HUDEP-2 (cell line): Measurements from ENCODE around the gene ADAM10.

ENCODE experiments used
- DNase-seq, 76 experiments: peaks; one replicate each; lab custom pipeline; 2025; ENCODE audit not compliant: unreplicated experiment in 76 of 76; lab: John Stamatoyannopoulos, UW

Gene ADAM10

GRCh38 chr15:58587486-58587885 lies 162.0 kb downstream of the ADAM10 start:
- DNase-seq: no peak

- no peak for DNase-seq
These were observed 163.6 kb downstream of the ADAM10 start for GRCh38 chr15:58585693-58586443.

- DNase-seq: peak in 1 of 76 experiments; percentile 4
These were observed 164.6 kb downstream of the ADAM10 start for GRCh38 chr15:58584789-58585461.

GRCh38 chr15:58583171-58583908 lies 166.2 kb downstream of the ADAM10 start:
- no peak for DNase-seq

GRCh38 chr15:58582160-58582559 lies 167.3 kb downstream of the ADAM10 start:
- DNase-seq: no peak

- no peak for DNase-seq
These were observed 172.8 kb downstream of the ADAM10 start for GRCh38 chr15:58576657-58577056.

GRCh38 chr15:58575045-58575786 lies 174.3 kb downstream of the ADAM10 start:
- no peak for DNase-seq

- no peak for DNase-seq
These were observed 174.9 kb downstream of the ADAM10 start for GRCh38 chr15:58574631-58575030.

GRCh38 chr15:58573270-58573669 lies 176.2 kb downstream of the ADAM10 start:
- DNase-seq: no peak

- DNase-seq: no peak
These were observed 177.0 kb downstream of the ADAM10 start for GRCh38 chr15:58572521-58572920.

- DNase-seq: no peak
These were observed 178.0 kb downstream of the ADAM10 start for GRCh38 chr15:58571491-58571890.

- no peak for DNase-seq
These were observed 180.1 kb downstream of the ADAM10 start for GRCh38 chr15:58569455-58569854.

GRCh38 chr15:58568157-58568571 lies 181.3 kb downstream of the ADAM10 start:
- DNase-seq: peak in 20 of 76 experiments; percentile 3 to 52 (median 28)

- no peak for DNase-seq
These were observed 183.5 kb downstream of the ADAM10 start for GRCh38 chr15:58566029-58566428.

GRCh38 chr15:58565619-58566018 lies 183.9 kb downstream of the ADAM10 start:
- no peak for DNase-seq

GRCh38 chr15:58564981-58565380 lies 184.5 kb downstream of the ADAM10 start:
- DNase-seq: no peak

GRCh38 chr15:58562135-58562534 lies 187.4 kb downstream of the ADAM10 start:
- DNase-seq: no peak

- DNase-seq: no peak
These were observed 188.2 kb downstream of the ADAM10 start for GRCh38 chr15:58561321-58561720.

GRCh38 chr15:58559904-58560588 lies 189.5 kb downstream of the ADAM10 start:
- peak in 2 of 76 experiments; percentile 3 to 4 for DNase-seq

GRCh38 chr15:58558777-58559176 lies 190.7 kb downstream of the ADAM10 start:
- DNase-seq: no peak
